G401 (cell line): ENCODE results near the gene VANGL2. TPM values are rescaled to one million over a fixed set of nuclear protein-coding genes. Genes with fewer than 3 reads are reported as not detected.

ENCODE experiments used
- DNase-seq: peaks from one replicate; pipeline ENCODE4 v3.0.0-alpha.2; 2015; ENCODE audit warnings: low spot score
- in situ Hi-C: cut with HindIII; loops from 2 replicates; pipeline ENCODE4 v1.10.0; 2016; ENCODE audit warnings: low sequenced_read_pairs, mixed read lengths
- total RNA-seq: library from RNA; depleted of rRNA; stranded (reverse); fragments of >200 nt; shearing (Covaris generic); gene quantifications from 2 replicates; pipeline ENCODE4 v1.2.3, GENCODE V29; 2014; rRNA removed

VANGL2 gene
- total RNA-seq = 1.0 and 3.0 TPM in 2 replicates

GRCh38 chr1:160400223-160400645 lies at the start of gene VANGL2:
TSS of gene VANGL2 (plus strand) at chr1:160400564. CDS start at chr1:160415838, 15,274 bp downstream.
- in situ Hi-C loops = no loop called here
- DNase-seq = peak; percentile 82

DNA sequence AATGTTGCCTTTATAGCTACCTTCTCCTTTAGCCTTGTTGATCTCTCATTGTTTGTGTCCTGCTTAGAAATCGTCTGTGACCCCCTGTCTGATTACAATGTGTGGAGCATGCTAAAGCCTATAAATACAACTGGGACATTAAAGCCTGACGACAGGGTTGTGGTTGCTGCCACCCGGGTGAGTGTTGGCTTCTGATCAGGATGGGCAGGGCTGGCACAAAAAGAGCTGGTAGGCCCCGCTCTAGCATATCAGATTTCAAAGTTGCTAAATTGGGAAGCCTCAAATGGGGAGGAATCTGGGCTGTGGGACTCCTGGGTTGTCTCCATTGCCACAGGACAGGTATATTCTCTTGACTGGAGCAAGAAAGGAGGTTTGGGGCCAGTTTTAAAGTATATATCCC lies 48.7 kb upstream of the VANGL2 start:
- no peak for DNase-seq
- in situ Hi-C loops = loop anchor here (5.0 kb wide), 1 partner anchor 46 kb away; no protein-coding TSS in a partner anchor

GRCh38 chr1:160352555-160352954 lies 47.8 kb upstream of the VANGL2 start:
- no peak for DNase-seq
- in situ Hi-C loops = loop anchor here (5.0 kb wide), 1 partner anchor 45 kb away; no protein-coding TSS in a partner anchor

DNA sequence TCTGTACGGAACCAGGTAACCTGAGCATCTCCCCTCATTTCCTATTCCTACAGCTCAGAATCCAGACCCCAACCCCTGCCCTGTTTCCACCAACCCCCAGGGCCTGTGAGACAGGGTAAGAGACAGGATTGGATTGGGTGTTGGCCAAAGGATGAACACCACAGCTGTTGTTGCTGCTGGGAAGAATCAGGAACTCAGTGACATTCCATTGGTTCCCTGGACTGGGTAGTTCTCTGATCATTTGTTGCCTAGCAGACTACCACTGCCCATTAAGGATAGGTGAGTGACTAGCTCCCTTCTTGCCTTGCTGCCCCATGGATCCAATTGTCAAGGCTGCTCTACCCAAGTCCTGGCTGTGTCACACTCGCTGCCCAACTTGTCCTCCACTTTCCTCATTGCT lies 47.1 kb upstream of the VANGL2 start:
- in situ Hi-C loops = loop anchor here (5.0 kb wide), 1 partner anchor 44 kb away; no protein-coding TSS in a partner anchor
- no peak for DNase-seq

DNA sequence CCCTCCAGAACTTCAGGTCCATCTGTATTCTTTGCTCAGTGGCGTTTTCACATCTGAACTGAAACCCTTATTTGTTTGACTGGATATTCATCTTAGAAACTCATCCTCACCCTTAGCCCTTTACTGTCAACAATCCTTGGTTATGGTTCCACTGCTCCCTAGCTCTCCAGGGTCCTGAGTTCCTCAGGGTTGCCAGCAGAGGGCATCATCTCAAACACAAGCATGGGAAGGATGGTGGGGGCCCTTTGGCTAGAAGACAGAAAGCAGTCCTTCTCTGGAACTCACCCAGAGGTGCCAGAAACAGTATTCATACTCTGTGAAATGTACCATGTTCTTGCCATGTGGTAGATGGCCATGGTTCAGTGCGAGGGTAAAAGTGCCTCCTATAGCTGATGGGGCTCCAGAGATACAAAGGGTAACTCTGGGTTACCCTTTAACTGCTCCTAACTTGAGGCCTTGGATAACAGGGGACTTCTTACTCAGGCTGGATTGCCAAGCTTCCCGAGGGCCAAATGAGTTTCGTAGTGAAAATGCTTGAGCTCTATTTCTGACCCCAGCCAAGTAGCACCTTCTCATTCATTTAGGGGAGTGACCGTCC lies 45.9 kb upstream of the VANGL2 start:
- peak; percentile 55 for DNase-seq

DNA sequence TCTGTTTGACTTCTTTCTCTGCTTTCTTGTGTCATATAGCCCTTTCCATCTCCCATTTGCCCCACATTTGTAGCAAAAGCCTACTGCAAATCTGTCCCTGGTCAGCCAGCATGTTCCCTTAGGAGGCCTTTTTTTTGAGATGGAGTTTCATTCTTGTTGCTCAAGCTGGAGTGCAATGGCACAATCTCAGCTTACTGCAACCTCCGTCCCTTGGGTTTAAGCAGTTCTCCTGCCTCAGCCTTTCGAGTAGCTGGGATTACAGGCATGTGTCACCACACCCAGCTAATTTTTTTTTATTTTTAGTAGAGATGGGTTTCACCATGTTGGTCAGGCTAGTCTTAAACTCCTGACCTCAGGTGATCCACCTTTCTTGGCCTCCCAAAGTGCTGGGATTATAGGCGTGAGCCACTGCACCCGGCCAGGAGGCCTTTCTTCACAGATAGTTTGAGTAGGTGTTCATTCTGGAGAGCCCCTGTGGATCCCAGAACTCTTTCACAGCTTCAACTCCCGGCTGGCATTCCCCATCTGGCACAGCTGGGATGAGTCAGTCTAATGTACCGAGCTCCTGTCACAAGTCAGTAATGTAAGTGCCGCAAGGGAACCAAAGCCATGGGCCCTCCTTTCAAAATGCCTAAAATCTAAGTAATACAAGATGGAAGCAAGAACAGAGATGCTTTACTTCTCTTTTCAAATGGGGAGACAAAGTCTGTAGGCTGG lies 42.9 kb upstream of the VANGL2 start:
- in situ Hi-C loops = no loop called here
- no peak for DNase-seq

More for the DNA sequence above, 45.9 kb upstream of the VANGL2 start:
- in situ Hi-C loops = loop anchor here (5.0 kb wide), 1 partner anchor 43 kb away; no protein-coding TSS in a partner anchor

DNA sequence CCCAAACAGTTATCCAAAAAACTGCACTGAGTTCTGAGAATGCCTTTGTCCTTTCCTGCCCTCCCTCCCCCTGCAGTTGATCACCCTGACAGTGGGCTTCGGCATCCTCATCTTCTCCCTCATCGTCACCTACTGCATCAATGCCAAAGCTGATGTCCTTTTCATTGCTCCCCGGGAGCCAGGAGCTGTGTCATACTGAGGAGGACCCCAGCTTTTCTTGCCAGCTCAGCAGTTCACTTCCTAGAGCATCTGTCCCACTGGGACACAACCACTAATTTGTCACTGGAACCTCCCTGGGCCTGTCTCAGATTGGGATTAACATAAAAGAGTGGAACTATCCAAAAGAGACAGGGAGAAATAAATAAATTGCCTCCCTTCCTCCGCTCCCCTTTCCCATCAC lies 42.3 kb upstream of the VANGL2 start:
- in situ Hi-C loops = no loop called here
- DNase-seq = no peak

DNA sequence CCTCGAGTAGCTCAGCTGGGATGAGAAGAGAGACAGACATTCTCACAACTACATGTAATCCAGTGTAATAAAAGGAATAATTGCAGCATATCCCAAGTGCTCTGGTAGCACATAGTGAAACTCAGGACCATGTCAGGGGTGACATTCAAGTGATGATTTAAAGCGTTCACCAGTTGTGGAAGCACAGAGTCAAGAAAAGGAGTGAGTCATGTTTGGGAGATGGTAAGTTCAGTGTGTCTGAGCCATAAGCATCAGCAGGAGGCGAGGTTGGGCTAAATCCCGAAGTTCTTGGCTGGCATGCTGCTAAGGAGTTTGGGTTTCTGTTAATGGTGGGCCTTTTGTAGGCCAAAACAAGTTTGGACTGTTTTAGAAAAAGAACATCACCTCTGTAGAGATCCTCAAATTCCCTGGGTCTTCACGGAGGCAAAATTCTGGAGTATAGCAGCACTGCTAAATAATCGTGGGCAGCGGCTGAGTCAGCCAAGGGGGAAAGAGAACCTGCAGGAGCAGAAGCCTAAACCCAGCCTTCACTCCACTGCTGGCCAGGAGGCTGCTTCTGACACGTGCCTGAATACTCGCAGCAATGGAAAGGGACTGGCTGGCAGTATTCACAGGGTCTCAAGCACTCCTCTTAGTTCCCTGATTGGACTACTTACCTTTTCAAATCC lies 40.7 kb upstream of the VANGL2 start:
- in situ Hi-C loops = no loop called here
- no peak for DNase-seq

- DNase-seq = no peak
- in situ Hi-C loops = no loop called here
Observed at GRCh38 chr1:160360227-160360695, 40.1 kb upstream of the VANGL2 start.

- in situ Hi-C loops = no loop called here
Observed at GRCh38 chr1:160361199-160361598, 39.2 kb upstream of the VANGL2 start.

DNA sequence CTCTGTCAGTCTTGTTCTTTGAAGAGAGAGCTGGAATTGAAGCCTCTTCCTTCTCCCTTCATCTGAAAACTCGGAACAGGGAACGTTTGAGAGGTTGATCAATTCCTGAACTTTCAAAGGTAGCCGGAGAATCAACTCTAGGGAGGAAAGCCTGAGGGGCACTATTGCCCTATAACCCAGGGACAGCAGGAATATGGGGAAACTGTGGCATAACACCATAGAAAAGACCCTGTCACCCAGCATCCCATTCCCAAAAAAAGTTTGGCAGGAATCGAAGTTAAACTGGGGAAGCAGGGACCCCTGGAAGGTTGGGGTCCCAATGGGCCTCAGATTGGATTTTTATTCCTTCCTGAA lies 38.6 kb upstream of the VANGL2 start:
- DNase-seq = no peak
- in situ Hi-C loops = no loop called here

More at GRCh38 chr1:160361199-160361598, 39.2 kb upstream of the VANGL2 start:
- no peak for DNase-seq

DNA sequence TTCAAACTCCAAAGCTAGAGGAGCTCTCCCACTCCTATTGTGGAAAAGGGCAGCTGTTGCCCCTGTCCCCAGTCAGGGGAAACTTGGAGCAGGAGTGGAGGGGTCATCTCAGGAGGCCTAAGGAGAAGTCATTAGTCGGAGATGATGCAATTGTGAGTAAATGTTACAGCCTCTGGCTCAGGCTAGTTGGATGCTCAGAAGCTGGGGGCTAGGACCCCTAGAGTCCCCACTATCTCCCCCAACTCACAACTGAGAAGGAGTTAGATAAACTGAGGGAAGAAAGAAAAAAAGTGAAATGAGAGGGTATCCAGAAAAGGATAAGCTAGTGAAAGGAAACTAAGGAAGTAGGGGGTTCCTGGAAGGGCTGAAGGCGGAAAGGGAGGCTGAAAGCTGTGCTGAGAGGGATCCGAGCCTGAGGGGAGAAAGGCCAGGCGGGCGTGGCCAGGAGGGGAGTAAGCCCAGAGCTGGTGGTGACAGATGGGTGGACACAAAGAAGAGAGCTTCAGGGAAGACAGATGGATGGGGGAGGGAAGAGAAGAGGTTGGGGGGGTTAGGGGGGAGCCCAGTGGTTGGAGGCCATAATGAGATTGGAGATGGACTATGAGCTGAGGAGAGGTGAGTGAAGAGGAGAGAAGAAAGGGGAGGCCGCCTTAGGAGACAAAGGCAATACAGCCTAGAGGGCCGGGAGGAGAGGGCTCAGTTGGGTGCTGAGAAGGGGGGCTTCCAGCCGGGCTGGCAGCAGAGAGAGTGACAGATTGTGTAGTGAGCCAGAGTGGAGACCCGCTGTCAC lies 38.0 kb upstream of the VANGL2 start:
- peak; percentile 33 for DNase-seq
- in situ Hi-C loops = no loop called here

- in situ Hi-C loops = no loop called here
- DNase-seq = peak; percentile 69
Observed at GRCh38 chr1:160363010-160363409, 37.4 kb upstream of the VANGL2 start.

GRCh38 chr1:160363951-160364735 lies 36.2 kb upstream of the VANGL2 start:
- no peak for DNase-seq
- in situ Hi-C loops = no loop called here

- DNase-seq = no peak
- in situ Hi-C loops = no loop called here
Observed at GRCh38 chr1:160365325-160365724, 35.0 kb upstream of the VANGL2 start.

DNA sequence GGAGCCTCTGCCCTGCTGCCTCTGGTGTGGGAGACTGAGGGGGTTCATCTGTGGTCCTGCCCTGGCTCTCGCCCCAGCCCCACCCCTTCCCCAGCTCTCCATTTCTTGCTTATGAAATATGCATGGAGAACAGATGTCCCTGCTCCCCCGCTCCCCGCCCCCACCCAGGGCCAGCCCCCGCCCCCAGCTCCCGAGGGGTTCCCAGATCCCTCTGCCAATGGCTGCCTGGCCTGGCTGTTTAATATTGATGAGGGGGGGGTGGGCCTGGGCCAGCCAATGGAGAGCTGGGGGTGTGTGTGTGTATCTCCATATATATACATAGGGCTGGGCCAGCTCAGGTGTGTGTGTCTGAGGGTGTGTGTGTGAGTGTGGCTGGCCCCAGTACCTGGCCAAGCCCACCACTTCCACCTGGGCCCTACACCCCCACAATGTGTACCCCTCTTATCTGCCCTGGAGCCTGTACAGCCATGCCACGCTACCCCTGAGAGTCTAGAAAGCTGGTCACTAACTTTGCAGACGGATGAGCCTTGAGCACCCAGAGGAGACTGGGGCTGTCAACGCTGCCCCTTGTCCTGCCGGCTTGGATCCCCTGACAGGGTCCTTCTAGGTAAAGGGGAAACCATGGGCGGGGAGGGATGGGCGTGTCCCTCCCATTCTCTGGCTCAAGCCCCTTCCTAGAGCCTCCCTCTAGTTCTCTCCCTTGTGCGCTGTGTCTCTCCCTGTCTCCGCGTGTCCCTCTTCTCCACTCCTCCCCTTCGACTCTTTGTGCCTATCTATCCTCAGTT lies 33.4 kb upstream of the VANGL2 start, which contains the start of gene NHLH1:
Gene NHLH1, plus strand, starts transcription at position 341 of the 785 bp plus-strand sequence. CDS start 3,661 bp downstream, outside the sequence.
- DNase-seq = no peak
- in situ Hi-C loops = no loop called here

- DNase-seq = no peak
- in situ Hi-C loops = no loop called here
Observed at GRCh38 chr1:160367516-160367900, 32.9 kb upstream of the VANGL2 start.
